ENCODE results near the gene PPM1K.

The PPM1K gene

GRCh38 chr4:88277711-88278225 is 6.6 kb downstream of the PPM1K start:
- in situ Hi-C loops (cut with HindIII; ENCODE audit: low sequenced_read_pairs) = no loop called here

GRCh38 chr4:88276952-88277710 is 7.2 kb downstream of the PPM1K start:
- in situ Hi-C loops (cut with HindIII; ENCODE audit: low sequenced_read_pairs) = no loop called here

- in situ Hi-C loops (cut with HindIII; ENCODE audit: low sequenced_read_pairs) = no loop called here
Measured at GRCh38 chr4:88275949-88276515, 8.3 kb downstream of the PPM1K start.

GRCh38 chr4:88275516-88275915 is 8.8 kb downstream of the PPM1K start:
- in situ Hi-C loops (cut with HindIII; ENCODE audit: low sequenced_read_pairs) = no loop called here

GRCh38 chr4:88268913-88269312 is 15.4 kb downstream of the PPM1K start:
- in situ Hi-C loops (cut with HindIII; ENCODE audit: low sequenced_read_pairs) = loop anchor here (25.0 kb wide), 1 partner anchor 243 kb away; the partner anchor contains the start of gene PYURF

- in situ Hi-C loops (cut with HindIII; ENCODE audit: low sequenced_read_pairs) = loop anchor here (25.0 kb wide), 1 partner anchor 248 kb away; the partner anchor contains the start of gene PYURF
Measured at GRCh38 chr4:88264336-88264735, 20.0 kb downstream of the PPM1K start.

- in situ Hi-C loops (cut with HindIII; ENCODE audit: low sequenced_read_pairs) = loop anchor here (25.0 kb wide), 1 partner anchor 255 kb away; the partner anchor contains the start of gene PYURF
Measured at GRCh38 chr4:88257726-88258125, 26.6 kb downstream of the PPM1K start.

- in situ Hi-C loops (cut with HindIII; ENCODE audit: low sequenced_read_pairs) = loop anchor here (25.0 kb wide), 1 partner anchor 257 kb away; the partner anchor contains the start of gene PYURF
Measured at GRCh38 chr4:88255111-88255510, 29.2 kb downstream of the PPM1K start.

GRCh38 chr4:88251924-88252323 is 32.4 kb downstream of the PPM1K start:
- in situ Hi-C loops (cut with HindIII; ENCODE audit: low sequenced_read_pairs) = loop anchor here (25.0 kb wide), 1 partner anchor 260 kb away; the partner anchor contains the start of gene PYURF

GRCh38 chr4:88247148-88247547 is 37.2 kb downstream of the PPM1K start:
- in situ Hi-C loops (cut with HindIII; ENCODE audit: low sequenced_read_pairs) = no loop called here

- in situ Hi-C loops (cut with HindIII; ENCODE audit: low sequenced_read_pairs) = no loop called here
Measured at GRCh38 chr4:88246600-88246999, 37.8 kb downstream of the PPM1K start.

- in situ Hi-C loops (cut with HindIII; ENCODE audit: low sequenced_read_pairs) = no loop called here
Measured at GRCh38 chr4:88244816-88245579, 39.4 kb downstream of the PPM1K start.

GRCh38 chr4:88244056-88244455 is 40.3 kb downstream of the PPM1K start:
- in situ Hi-C loops (cut with HindIII; ENCODE audit: low sequenced_read_pairs) = no loop called here

- in situ Hi-C loops (cut with HindIII; ENCODE audit: low sequenced_read_pairs) = no loop called here
Measured at GRCh38 chr4:88242144-88242543, 42.2 kb downstream of the PPM1K start.

- in situ Hi-C loops (cut with HindIII; ENCODE audit: low sequenced_read_pairs) = no loop called here
Measured at GRCh38 chr4:88240297-88240714, 44.1 kb downstream of the PPM1K start.

- in situ Hi-C loops (cut with HindIII; ENCODE audit: low sequenced_read_pairs) = loop anchor here (10.0 kb wide), 1 partner anchor 134 kb away; no protein-coding TSS in a partner anchor
Measured at GRCh38 chr4:88230969-88231771, 53.2 kb downstream of the PPM1K start.

GRCh38 chr4:88230461-88230891 is 53.9 kb downstream of the PPM1K start:
- in situ Hi-C loops (cut with HindIII; ENCODE audit: low sequenced_read_pairs) = loop anchor here (10.0 kb wide), 1 partner anchor 134 kb away; no protein-coding TSS in a partner anchor

- in situ Hi-C loops (cut with HindIII; ENCODE audit: low sequenced_read_pairs) = no loop called here
Measured at GRCh38 chr4:88227734-88228133, 56.6 kb downstream of the PPM1K start.

- in situ Hi-C loops (cut with HindIII; ENCODE audit: low sequenced_read_pairs) = no loop called here
Measured at GRCh38 chr4:88226143-88226542, 58.2 kb downstream of the PPM1K start.

Measured in DLD1 (cell line).